Lung (tissue), 12 donors: ENCODE data around the gene RPL11. TPM values are rescaled to one million over a fixed set of nuclear protein-coding genes. Genes with fewer than 3 reads are reported as not detected.
"Not testable (repeated sequence)": the region's sequence is repeated elsewhere in the genome, so short reads cannot be mapped to it uniquely, and the experiment has no call there.

Source experiments
- ATAC-seq: fragments of 200-7000 bp; cut with Tn5 transposase; one replicate; pipeline ENCODE4 v1.9.1; 2020; ENCODE audit warnings: moderate number of reproducible peaks; ENCODE audit not compliant: insufficient read depth, low FRiP score
- DNase-seq, 3 donors: peaks; one replicate each; pipeline ENCODE4 v3.0.0-alpha.2; 2013 to 2017
- H3K27ac ChIP-seq, 2 donors: one replicate each; pipeline ENCODE4 v1.5.1; 2013; ENCODE audit warnings: mild to moderate bottlenecking in 2 of 2, moderate library complexity in 2 of 2, control low read depth in 1 of 2, inconsistent platforms in 1 of 2, low read depth in 1 of 2, low read length in 1 of 2
- H3K27me3 ChIP-seq, 3 donors: one replicate each; pipeline ENCODE4 v1.5.1; 2013; ENCODE audit warnings: low read length in 2 of 3; ENCODE audit not compliant: control insufficient read depth in 3 of 3, insufficient read depth in 3 of 3
- H3K36me3 ChIP-seq, 4 donors: one replicate each; pipeline ENCODE4 v1.5.1; 2013; ENCODE audit warnings: low read length in 4 of 4, mild to moderate bottlenecking in 1 of 4, moderate library complexity in 1 of 4; ENCODE audit not compliant: control insufficient read depth in 4 of 4, insufficient read depth in 4 of 4
- H3K4me1 ChIP-seq, 5 donors: one replicate each; pipeline ENCODE4 v1.5.1; 2013; ENCODE audit warnings: low read length in 5 of 5, mild to moderate bottlenecking in 2 of 5, moderate library complexity in 1 of 5; ENCODE audit not compliant: control insufficient read depth in 5 of 5, insufficient read depth in 5 of 5
- H3K4me3 ChIP-seq: one replicate; pipeline ENCODE4 v1.5.1; 2013; ENCODE audit warnings: mild to moderate bottlenecking, control low read depth, moderate library complexity
- H3K9ac ChIP-seq, 2 donors: one replicate each; pipeline ENCODE4 v1.5.1; 2013; ENCODE audit warnings: low read length in 2 of 2, control low read depth in 1 of 2; ENCODE audit not compliant: insufficient read depth in 1 of 2
- H3K9me3 ChIP-seq, 4 donors: one replicate each; pipeline ENCODE4 v1.5.1; 2013; ENCODE audit warnings: low read length in 3 of 4, mild to moderate bottlenecking in 1 of 4, moderate library complexity in 1 of 4; ENCODE audit not compliant: control insufficient read depth in 4 of 4, insufficient read depth in 3 of 4
- CTCF ChIP-seq: IDR thresholded peaks from 2 replicates; pipeline ENCODE4 v1.5.1; 2012; ENCODE audit warnings: mild to moderate bottlenecking; ENCODE audit errors: control extremely low read depth, extremely low read depth
- WGBS, 2 donors: extraction: QIAGEN DNeasy Blood & Tissue Kit; methylation state at CpG; one replicate each; pipeline ENCODE4 v1.1.7; 2013; 5-methylcytosine and 5-hydroxymethylcytosine counted together
- polyA plus RNA-seq, 2 donors: library from polyadenylated mRNA; stranded (reverse); fragments of 200-250 nt; gene quantifications; one replicate each; pipeline ENCODE4 v1.2.1, GENCODE V29; 2013
- total RNA-seq, 2 donors: library from RNA; depleted of rRNA in 1 of 2; stranded (reverse); fragments of >200 nt in 1 of 2; gene quantifications; one replicate each; pipeline ENCODE4 v1.2.1, GENCODE V29; 2014 to 2021
- donor health status: control.
- donor health status: control.
- donor health status: Bipolar disorder and iron deficiency.
- donor health status: healthy.
- donor health status: DM: yes; HTN: yes; CAD: no.

The RPL11 gene
- total and polyA plus RNA-seq, 4 donors: 775 to 3,087 (median 1,442) TPM

- 89 to 90% methylated on average over 3 of the region's 3 CpGs for WGBS, 2 donors
- H3K27me3 ChIP-seq, H3K4me1 ChIP-seq, ATAC-seq, H3K4me3 ChIP-seq, H3K9me3 ChIP-seq, H3K9ac ChIP-seq, H3K36me3 ChIP-seq, H3K27ac ChIP-seq, DNase-seq: not testable (repeated sequence)
Measured at GRCh38 chr1:23687680-23688079, 3.9 kb upstream of the RPL11 start.

- not testable (repeated sequence) for H3K27me3 ChIP-seq, DNase-seq, H3K27ac ChIP-seq, H3K4me3 ChIP-seq, H3K9me3 ChIP-seq, H3K4me1 ChIP-seq, ATAC-seq, H3K9ac ChIP-seq
- H3K36me3 ChIP-seq: peaks cover 0 to 14% (median 5%) of the 10 kb centered on the region in 4 donors
- 94 to 95% methylated on average over 6 to 33 of the region's 33 CpGs for WGBS, 2 donors
Measured at GRCh38 chr1:23688281-23688680, 3.3 kb upstream of the RPL11 start.

- Histone ChIP-seq H3K36me3 (peaks cover 29 to 47% (median 34%) of the 10 kb centered on the region in 4 donors), H3K9ac (peak overlapping the region; percentile 90 to 100), H3K4me1 (peaks cover 2 to 19% (median 16%) of the 10 kb centered on the region in 5 donors), H3K9me3 (no peaks in the 10 kb centered on the region), H3K27me3 (no peaks in the 10 kb centered on the region), H3K4me3 (peak overlapping the region; percentile 85), H3K27ac (peak overlapping the region; percentile 62 to 90)
- 10 to 14% methylated on average over 17 of the region's 17 CpGs for WGBS, 2 donors
- DNase-seq: no peak
- no peak for TF ChIP-seq CTCF
- no peak for ATAC-seq
Measured at GRCh38 chr1:23692308-23692871, 784 bp downstream of the RPL11 start.

- no peak overlapping the region for H3K4me3 ChIP-seq
- no peaks in the 10 kb centered on the region for H3K9me3 ChIP-seq
- no peak for DNase-seq
- peaks cover 2 to 22% (median 16%) of the 10 kb centered on the region in 5 donors for H3K4me1 ChIP-seq
- ATAC-seq: no peak
- TF ChIP-seq CTCF: no peak
- 59 to 75% methylated on average over 2 of the region's 2 CpGs for WGBS, 2 donors
- H3K27ac ChIP-seq: no peak overlapping the region
- peaks cover 32 to 50% (median 42%) of the 10 kb centered on the region in 4 donors for H3K36me3 ChIP-seq
- H3K27me3 ChIP-seq: no peaks in the 10 kb centered on the region
- peak overlapping the region; percentile 90 to 100 for H3K9ac ChIP-seq
Measured at GRCh38 chr1:23693599-23693998, 2.0 kb downstream of the RPL11 start.
